WTC11 (cell line): ENCODE measurements around the gene RFX7.

Experiments
- CTCF ChIP-seq: fragments of 200-600 bp; IDR thresholded peaks from 2 replicates; pipeline ENCODE4 v1.8.0; 2022; ENCODE audit warnings: antibody characterized with exemption
- JUN ChIP-seq: sonication (generic); formaldehyde crosslinking; IDR thresholded peaks from 2 replicates; pipeline ENCODE4 v1.8.0; 2023; ENCODE audit warnings: mild to moderate bottlenecking, missing genetic modification reagents

GRCh38 chr15:56217341-56217740, 26.3 kb downstream of the RFX7 start:
- no peak for TF ChIP-seq CTCF
- no peak for TF ChIP-seq JUN (CRISPR knock-in tag)
